ENCODE data around the gene KRT5. TPM values are rescaled to one million over a fixed set of nuclear protein-coding genes. Genes with fewer than 3 reads are reported as not detected.

KRT5 gene
- polyA plus RNA-seq, 1 of the 3 experiments (the other 2 are of a cell fraction) = not detected

- no peaks in the 10 kb centered on the region for H3K9me2 ChIP-seq
- WGBS (ENCODE audit: low lambda C conversion rate) = 26% methylated on average over 7 of the region's 7 CpGs
- H3K27ac ChIP-seq (ENCODE audit: low read depth in 2 of 2, low read length in 1 of 2) = no peak overlapping the region
- H3K27me3 ChIP-seq (ENCODE audit: insufficient read depth) = peaks cover 28% of the 10 kb centered on the region; the same call in 1 of the 2 replicates
- H3K4me3 ChIP-seq (ENCODE audit: low read depth in 2 of 2, low read length in 1 of 2) = no peak overlapping the region
- no peaks in the 10 kb centered on the region for H4K20me1 ChIP-seq (ENCODE audit: insufficient read depth)
- TF ChIP-seq GABPA (IDR thresholded peaks at IDR 0.05; ENCODE audit: low read depth) = no peak
- TF ChIP-seq, protein P1, sequence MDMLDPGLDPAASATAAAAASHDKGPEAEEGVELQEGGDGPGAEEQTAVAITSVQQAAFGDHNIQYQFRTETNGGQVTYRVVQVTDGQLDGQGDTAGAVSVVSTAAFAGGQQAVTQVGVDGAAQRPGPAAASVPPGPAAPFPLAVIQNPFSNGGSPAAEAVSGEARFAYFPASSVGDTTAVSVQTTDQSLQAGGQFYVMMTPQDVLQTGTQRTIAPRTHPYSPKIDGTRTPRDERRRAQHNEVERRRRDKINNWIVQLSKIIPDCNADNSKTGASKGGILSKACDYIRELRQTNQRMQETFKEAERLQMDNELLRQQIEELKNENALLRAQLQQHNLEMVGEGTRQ (IDR thresholded peaks at IDR 0.05; ENCODE audit: borderline replicate concordance, low read depth, low read length) = no peak
- no peak for TF ChIP-seq USF1 (IDR thresholded peaks at IDR 0.05; ENCODE audit: borderline replicate concordance, low read depth)
- no peak for TF ChIP-seq JUND (IDR thresholded peaks at IDR 0.05)
- no peak for TF ChIP-seq TAF1 (IDR thresholded peaks at IDR 0.05; ENCODE audit: borderline replicate concordance, low read depth, low read length)
- no peak for TF ChIP-seq PBX3 (IDR thresholded peaks at IDR 0.05)
- no peak for TF ChIP-seq FOSL2 (IDR thresholded peaks at IDR 0.05; ENCODE audit: borderline replicate concordance, low read depth)
- TF ChIP-seq NFIC (IDR thresholded peaks at IDR 0.05; ENCODE audit: borderline replicate concordance) = no peak
- TF ChIP-seq NRF1 (IDR thresholded peaks at IDR 0.05; ENCODE audit: low read depth, low read length) = no peak
- TF ChIP-seq SIN3A (IDR thresholded peaks at IDR 0.05; ENCODE audit: borderline replicate concordance, low read depth, low read length) = no peak
- TF ChIP-seq TEAD4 (IDR thresholded peaks at IDR 0.05; ENCODE audit: borderline replicate concordance, insufficient read depth) = no peak
- TF ChIP-seq SMC3 (IDR thresholded peaks at IDR 0.05; ENCODE audit: low read depth, low read length) = no peak
- no peak for TF ChIP-seq ZBTB33 (IDR thresholded peaks at IDR 0.05; ENCODE audit: borderline replicate concordance, low read depth)
- no peak for TF ChIP-seq REST (IDR thresholded peaks at IDR 0.05; ENCODE audit: low read depth, low read length)
- no peak for TF ChIP-seq RCOR1 (IDR thresholded peaks at IDR 0.05; ENCODE audit: low read length)
- no peak for TF ChIP-seq RXRA (IDR thresholded peaks at IDR 0.05; ENCODE audit: borderline replicate concordance, low read depth)
- TF ChIP-seq YY1 (IDR thresholded peaks at IDR 0.05; ENCODE audit: low read depth) = no peak
- no peak for TF ChIP-seq POLR2AphosphoS5 (IDR thresholded peaks at IDR 0.05; ENCODE audit: low read depth, low read length)
- TF ChIP-seq CTCF (IDR thresholded peaks at IDR 0.05) = no peak
- TF ChIP-seq IRF3 (IDR thresholded peaks at IDR 0.05; ENCODE audit: low read depth, low read length) = no peak
- ChIA-PET CTCF (no interaction called here), POLR2A (no interaction called here)
- H3K79me2 ChIP-seq (ENCODE audit: insufficient read depth) = no peaks in the 10 kb centered on the region
- no peaks in the 10 kb centered on the region for H3K36me3 ChIP-seq (replicated peaks in 1 of 2; ENCODE audit: control insufficient read depth in 1 of 2, insufficient read depth in 2 of 2, low read length in 1 of 2)
- H3K4me1 ChIP-seq (ENCODE audit: control insufficient read depth in 1 of 2, insufficient read depth in 2 of 2, low read depth in 1 of 2, low read length in 1 of 2) = no peaks in the 10 kb centered on the region; a peak in 1 of 4 replicates
- H3K9me3 ChIP-seq = no peaks in the 10 kb centered on the region
- H3F3A ChIP-seq (replicated peaks; ENCODE audit: insufficient read depth) = no peaks in the 10 kb centered on the region
- DNase-seq = no peak
- no peak overlapping the region for H2AFZ ChIP-seq (ENCODE audit: low read depth)
- no peak overlapping the region for H3K9ac ChIP-seq
- H3K4me2 ChIP-seq = no peak overlapping the region
Observed at GRCh38 chr12:52497975-52498374, 22.2 kb downstream of the KRT5 start.

All from SK-N-SH (cell line).